Colon (tissue), 2 donors: Measurements from ENCODE around the gene SOX10.

Experiments used
- FAIRE-seq: peaks from 2 replicates; lab custom pipeline; 2012; peaks lifted over from hg19 to GRCh38; lab: Jason Lieb, UNC
- donor health status: control.
- donor health status: control.

Gene SOX10

DNA sequence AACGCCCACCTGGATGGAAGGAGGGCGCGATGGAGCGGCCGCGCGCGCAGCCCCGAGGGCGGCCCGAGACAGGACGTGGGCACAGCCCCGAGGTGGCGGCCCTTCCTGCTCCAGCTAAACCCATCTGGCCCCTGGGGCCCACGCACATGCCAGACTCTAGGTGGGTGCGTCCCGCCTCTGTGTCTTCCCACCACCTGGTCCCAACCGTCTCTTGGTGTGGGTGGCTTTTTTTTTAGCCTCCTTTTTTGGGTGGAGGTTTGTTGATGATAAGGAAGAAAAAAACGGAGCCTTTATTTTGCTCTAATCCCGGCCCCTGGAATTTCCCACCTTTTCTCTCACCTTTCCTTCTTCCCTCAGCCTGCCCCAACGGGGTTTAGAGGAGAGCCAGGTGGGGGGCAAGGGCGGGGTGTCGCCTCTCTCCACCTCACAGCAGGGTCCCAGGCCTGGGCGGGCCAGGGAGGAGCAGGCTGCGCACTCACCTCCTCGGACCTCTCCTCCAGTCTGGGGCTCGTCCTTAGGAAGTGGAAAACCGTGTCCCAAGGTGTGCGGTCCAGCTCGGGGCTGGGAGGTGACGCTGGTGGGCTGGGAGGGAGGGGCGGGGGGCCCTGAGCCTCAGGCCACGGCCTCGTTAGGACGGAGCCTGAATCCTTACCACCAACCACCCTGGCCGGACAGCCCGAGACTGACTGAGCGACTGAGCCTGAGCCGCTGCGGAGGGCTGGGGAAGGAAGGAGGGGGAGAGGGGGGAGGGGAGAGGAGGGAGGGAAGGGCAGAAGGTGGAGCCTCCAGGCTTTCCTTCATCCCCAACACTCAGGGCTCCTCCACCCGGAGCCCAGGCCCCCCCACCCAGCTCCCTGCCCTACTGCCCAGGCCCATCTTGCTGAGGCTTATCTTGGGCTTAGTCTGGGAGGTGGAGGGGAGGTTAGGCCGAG is at the start of gene SOX10:
Gene SOX10 (minus strand): TSS at position 696 of the 932 bp plus-strand sequence. CDS start 771 bp downstream, outside the sequence.
- FAIRE-seq, result no peak

DNA sequence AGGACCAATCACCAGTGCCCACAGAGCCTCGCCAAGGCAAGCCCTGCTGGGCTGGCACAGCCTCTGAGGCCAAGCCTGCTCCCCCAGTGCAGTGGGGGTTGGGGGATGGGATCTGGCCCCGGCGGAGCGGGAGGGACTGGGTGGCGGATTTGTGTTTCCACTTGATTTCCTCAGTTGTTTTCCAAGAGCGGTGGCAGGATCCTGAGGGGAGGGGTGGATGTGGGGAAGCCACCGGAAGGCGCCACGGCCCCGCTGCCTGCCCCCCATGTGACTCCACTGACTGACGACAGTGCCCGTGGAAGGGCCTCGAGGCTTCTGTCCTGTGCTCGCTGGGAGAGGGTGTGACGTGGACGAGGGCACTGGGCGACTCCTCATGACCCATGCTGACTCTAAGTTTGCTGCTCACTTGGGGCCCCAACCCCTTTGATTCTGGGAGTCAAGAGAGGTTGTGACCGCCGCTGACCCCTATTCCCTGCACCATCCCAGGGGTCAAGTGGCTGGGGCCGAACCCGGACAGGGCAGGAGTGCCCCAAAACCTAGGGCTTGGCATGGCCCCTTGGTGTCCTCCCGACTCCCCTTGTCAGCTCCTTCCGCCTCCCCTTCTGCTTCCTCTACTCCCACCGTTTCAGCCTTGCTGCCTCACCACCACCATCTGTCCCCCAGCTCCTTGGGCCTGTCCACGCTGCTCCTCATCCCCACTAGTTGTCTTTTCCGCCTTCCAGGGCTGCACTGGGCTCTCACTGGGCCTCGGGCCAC is 49.3 kb upstream of the SOX10 start:
- FAIRE-seq, result no peak

DNA sequence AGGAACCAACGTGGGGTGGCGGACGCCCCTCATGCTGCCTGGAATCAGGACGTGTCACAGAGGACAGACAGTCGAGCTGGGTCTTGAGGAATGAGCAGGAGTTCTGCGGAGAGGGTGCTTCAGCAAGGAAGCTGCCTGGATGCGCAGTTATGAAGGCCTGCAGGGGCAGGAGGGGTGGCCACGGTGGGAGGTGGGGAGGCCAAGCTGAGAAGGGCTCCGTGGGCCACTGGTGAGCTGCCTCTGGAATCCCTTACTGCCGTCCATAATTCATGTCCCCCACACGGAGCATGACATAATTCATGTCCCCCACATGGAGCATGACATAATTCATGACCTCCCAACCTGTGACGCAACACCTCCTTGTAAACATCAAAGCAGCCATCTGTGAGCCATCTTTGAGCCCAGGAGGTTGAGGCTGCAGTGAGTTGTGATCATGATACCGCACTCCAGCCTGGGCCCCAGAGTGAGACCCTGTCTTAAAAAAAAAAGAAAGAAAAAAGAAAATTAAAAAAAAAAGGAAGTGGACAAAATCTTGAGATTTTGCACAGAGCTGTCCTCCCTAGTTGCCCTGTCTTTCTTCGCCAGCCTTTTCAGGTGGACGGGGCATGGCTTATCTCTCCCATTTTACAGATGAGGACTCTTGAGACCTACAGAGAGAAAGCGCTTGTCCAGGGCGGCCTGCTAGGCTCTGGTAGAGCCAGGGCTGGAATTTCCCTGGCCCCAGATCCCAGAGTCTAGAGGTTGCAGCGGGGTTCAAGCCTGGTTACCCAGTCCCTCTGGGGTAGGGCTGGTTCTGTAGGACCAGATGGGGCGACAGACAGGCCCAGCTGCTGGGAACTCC is 48.5 kb upstream of the SOX10 start:
- FAIRE-seq, result no peak

DNA sequence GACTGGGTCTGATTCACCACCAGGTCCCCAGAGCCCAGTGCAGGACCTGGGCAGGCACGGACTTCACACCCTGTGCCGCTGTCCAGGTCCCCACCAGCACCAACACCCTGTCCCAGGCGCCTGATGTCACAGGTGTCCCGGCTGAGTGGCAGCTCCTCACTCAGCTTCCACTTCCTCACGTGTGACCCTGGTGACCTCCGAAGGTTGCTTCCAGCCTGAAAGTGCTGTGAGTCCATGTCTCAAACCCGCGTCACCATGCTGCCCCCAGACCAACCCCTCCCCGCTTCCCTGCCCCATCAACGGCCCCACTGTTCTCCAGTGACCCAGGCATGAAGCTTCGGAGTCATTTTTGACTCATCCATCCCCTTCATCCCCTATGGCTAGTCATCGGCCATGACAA is 47.1 kb upstream of the SOX10 start:
- FAIRE-seq, result no peak

DNA sequence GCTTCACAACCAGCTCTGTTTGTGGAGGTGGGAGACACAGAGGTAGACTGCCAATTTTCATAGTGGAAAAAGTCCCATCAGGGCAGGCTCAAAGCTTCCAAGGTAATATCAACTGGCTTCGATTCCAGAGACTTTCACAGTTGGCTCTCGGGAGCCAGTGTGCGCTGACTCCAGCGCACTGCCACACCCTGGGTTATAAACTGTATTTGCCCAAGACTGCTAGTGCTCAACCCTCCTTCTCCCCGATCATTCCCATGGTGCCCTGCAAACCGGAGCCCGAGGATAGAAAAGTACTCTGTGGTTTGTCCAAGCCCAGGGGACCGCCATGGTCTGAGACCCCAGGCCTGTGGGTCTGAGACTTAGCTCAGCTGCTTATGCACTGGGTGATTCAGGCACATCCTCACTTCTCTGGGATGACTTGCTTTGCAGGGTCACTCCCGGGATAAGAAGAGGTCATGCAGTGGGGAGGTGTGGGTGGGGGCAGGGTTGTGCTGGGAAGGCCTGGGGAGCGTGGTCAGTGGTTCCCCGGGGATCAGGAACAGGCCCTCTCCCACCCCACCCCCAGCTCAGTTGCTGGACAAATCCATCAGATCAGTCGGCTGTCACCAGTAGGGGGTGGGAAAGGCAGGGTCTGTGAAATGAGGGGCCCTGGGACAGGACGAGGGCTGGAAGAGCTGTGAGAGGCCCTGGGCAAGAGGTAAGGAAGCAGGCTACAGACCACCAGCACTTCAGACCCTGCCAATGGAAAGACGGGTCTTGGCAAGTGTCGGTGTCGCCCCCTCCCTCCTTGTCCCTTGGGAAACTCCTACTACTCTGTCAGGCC is 46.2 kb upstream of the SOX10 start:
- no peak for FAIRE-seq

DNA sequence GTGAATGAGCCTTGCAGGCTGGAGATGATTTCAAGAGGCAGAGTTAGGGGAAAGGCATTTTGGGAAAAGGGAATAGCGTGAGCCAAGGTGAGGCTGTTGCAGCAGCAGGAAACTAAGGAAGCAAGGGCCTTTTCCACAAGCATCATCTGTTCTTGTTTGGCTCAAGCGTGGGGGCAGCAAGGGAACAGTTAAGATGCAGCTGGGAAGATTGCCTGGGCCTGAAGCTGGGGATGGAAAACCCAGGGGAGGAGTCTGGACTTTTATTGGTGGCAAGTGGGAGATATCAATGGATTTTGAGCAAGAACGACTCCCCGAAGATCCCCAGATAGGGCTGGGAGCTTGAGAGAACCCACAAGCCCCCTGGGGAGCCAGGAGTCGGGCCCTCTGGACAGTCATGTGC is 45.5 kb upstream of the SOX10 start:
- no peak for FAIRE-seq

DNA sequence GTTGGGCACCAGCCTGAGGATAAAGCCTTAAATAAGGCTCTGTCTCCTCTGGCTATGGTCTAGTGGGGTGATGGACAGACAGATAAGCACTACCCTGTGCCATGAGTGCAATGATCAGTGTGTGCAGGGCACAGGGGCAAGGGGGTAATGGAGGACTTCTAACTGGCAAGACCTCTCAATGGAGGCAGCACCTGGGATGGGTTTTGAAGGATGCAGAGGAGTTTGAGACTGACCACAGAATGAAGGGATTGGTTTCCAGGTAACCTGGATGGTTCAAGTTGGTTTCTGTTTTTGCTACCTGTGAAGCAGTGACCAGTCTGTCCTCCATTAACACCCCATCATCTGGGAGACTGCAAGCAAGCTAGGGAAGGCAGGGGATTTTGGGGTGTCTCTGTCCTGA is 45.0 kb upstream of the SOX10 start:
- FAIRE-seq, result no peak

DNA sequence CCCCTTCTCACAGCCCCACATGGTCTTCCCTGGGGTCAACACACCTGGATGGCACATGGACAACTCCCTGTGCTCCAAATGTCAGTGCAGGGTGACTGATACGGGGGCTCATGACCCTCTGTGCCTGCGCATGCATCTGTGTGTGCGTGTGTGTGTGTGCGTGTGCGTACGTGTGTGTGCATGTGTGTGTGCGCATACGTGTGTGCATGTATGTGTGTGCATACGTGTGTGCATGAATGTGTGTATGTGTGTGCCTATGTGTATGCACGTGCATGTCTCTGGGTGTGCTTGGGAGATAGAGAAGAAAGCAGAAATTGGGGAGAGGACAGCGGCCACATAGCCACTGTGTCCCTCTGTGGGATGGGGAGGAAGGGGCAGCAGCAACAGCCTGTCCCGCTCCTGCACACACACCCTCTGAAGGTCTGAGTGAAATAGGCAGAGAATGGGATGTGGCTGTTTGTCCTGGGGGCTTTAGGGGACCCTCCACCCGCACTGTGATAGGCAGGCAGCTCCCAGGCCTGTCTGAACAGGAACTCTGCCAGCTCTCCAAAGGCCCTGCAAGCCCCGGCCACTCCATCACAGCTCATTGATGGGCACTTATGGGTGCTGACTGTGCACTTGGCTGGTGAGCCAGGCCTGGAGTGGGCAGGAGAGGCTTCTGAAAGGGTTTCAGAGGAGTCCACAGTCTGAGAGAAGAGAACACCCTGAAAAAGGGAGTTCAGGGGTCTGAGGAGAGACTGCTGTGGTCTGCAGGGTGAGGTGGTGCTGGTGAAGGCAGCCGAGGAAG is 44.2 kb upstream of the SOX10 start:
- no peak for FAIRE-seq

DNA sequence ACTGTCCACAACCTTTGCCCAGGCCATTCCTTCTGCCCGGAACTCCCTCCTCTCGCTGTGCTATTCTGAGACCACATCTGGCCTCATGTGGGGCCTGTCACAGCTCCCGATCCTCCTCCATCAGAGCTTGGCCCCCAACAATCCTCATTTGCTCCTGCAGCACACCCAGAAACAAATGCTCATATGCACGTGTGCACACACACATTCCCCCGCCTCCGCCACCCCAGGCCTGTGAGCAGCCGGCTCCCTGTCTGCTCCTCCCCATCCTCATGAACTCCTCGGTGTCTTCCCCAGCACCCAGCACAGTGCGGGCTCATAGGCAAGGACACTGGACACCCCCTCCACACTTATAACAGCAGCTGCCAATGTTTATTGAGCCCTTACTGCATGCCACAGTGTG is 43.1 kb upstream of the SOX10 start:
- no peak for FAIRE-seq

DNA sequence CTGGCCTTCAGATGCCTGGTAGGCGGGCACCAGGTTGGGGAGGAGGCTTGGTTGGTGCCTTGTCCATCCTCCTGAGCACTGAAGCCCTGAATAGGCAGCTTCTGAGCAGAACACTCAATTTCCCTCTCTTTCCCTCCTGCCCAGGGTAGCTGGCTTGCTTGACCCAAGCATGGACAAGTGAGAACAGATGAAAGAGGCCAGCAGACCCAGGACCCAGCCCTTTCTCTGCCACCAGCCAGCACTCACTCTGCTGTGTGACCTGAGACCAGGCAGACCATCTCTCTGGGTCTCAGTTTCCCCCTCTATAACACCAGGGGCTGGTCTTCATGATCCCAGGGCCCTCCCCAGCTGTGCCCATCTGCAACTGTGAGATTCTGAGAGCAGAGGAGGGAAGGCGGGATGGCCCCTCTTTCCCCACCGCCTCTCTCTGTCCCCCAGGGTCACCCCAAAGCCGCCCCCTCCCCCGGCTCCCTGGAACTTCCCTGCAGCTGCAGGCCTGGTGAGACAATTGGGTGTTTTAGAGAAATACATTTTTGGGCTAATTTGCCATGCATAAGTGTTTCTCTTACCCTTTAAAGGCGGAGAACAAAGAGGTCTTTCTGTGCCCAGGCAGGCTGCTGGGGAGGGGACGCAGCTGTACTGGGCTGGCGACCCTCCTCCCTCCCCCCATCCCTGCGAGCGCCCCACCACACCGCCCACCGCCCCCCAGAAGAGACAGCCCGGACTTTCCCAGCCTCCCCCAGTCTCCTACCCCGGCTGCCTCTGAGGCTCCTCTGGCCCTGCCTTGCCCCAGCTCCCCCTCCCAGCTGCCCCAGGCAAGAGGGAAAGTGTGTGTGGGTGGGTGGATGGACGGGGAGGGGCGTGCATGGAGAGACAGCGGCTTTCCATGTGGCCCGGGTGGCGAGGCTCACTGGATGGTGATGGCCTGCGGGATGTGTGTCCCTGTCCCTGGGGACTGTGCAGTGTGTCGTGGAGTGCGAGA is 42.1 kb upstream of the SOX10 start:
- FAIRE-seq, result no peak

DNA sequence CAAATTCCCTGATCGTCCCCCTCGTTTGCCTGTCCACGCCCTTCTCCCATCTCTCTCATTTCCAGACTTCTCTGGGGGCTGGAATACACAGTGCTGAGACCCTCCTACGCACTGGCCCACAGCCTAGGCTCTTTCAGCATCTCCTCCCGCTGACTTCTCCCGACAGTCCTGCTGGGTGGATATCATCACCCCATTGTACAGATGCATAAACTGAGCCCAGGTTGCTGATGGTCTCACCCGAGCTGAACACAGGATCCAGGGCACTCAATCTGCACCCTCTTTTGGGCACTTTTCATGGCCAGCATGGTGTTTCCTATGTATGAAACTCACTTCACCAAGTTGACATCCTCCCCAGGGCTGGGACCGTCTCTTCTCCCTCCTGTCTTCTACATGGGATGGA is 41.2 kb upstream of the SOX10 start:
- FAIRE-seq, result no peak

DNA sequence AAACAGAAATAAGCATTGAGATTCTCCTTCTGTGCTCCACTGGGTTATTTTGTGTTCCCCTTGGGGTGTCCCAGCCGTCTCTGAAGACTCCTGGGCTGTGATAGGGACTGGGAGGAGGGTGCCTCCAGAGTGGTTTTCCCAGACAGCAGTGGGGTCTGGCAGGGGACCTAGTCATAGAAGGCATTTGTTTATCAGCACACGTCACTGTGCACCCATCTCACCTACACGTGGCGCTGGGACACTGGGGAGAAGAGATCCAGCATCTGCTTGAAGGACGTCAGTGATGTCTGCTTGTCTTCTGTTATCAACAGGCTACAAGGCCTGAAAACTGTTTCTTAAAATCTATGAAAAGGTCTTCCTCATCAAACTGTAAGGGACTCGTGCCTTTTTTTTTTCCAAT is 38.7 kb upstream of the SOX10 start:
- no peak for FAIRE-seq

DNA sequence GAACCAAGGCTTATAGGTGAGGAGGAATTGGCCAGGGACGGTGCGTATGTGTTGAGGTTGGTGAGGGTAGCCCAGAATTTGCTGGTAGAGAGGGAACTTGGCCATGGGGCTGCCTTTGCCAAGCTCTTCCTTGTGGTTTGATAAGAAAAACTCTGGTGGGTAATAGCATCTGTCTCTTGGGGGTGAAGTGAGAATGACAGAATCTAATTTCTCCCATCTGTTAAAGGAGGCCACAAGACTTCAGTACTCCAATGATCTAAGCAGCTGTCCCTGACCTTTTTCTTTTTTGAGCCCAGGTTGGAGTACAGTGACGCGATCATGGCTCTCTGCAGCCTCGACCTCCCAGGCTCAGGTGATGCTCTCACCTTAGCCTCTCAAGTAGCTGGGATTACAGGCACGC is 36.9 kb upstream of the SOX10 start:
- no peak for FAIRE-seq

DNA sequence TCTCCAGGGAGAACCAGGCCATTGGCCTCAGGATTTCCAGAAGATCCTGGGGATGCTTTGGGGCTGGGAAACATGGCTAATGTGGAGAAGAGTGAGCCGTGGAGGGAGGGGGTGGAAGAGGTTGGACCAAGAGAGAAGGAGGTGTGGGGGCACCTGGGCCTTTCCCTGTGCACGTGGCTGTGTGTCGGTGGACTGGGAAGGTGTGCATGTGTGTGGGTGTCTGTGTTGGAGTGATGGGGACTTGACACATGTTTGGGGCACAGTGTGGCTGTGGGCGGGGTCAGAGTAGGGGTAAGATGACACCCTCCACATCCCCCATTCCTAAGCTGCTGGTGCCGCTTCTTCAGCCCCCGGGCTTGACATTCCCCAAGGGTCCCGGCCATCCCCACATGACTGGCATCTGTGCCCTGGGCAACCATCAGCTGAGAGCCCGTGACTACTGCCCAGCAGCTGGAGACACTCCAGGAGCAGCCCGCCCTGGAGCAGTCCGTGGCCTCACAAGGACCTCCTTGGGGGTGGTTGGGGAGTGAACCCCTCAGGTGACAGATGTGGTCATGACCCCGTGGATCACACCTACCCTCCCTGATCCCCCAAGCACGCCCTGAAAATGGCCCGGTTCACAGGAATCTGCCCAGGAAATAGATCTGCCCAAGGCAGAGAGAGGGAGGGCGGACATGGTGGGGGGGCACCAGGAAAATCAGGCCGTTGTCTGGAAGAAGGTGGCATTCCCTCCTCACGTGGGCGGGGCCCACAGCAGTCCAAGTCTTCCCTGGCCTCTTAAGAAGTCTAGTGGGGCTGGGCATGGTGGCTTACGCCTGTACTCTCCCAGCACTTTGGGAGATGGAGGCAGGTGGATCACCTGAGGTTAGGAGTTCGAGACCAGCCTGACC is 34.8 kb upstream of the SOX10 start:
- no peak for FAIRE-seq

DNA sequence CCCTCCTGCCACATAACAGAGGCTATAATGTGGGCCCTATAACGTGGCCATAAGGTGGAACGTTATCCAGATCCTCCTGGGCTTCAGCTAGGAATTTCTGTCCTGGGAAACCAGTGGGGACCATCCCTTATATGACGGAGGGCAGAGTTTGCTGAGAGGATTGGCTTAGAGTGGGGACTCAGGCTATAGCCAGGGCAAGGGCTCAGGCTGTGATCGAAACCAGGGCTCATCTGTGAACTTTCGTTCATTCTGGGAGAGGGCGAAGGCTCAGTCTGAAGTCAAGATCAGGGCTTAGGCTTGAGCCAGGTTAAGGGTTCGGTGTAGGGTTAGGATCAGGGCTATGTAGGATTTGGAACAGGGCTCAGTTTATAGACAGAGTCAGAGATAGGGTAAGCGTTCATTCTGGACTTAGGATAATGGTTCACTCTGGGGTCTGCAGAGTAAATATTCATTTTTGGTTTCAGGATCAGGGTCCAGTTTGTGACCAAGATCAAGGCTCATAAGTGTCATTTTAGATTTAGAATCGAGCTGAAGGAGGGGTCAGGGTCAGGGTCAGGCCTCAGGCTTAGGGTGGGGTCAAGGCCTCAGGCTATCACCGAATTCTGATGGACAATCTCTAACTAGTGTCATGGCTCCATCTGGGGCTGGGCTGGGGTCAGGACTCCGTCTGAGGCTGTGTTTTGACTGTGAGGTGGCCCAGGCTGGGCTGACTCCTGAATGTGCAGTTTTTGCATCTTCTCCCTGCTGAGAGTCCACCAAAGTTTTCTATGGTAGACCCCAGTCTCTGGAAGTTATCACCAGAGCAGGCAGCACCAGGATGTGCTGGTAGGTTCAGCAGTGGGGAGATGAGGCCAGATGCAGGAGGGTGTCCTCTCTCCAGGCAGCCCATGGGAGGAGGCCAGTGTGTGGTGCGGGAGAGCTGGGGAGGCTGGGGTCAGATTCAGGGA is 33.9 kb upstream of the SOX10 start:
- no peak for FAIRE-seq

DNA sequence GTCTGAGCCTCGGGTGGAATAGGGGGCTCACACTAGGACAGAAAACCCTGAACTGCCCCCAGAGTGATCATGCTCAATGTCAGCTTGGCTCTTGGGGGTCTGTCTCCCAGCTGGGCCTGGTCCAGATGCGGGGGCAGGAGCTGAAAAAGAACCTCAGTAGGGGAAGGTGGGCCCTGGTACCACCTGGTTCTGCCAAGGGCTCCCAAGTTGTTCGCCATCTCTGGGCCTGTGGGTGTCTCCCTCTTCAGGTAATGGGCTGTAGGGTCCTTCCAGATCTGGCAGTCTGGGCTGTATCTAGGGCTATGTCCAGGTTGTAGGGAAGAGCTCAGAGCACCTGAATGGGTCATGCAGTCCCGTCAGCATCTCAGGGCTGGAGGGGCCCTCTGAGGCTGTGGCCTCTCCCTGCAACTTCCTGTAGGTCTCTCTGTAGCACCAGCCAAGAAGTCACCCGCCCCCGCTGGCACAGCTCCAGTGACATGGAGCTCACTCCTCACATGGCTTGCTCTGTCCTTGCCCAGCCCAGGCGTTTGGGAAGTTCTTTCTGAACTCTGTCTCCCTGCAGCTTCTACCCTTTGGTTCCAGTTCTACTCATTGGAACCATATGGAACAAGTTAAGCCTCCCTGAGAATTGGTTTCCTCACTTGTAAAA is 33.0 kb upstream of the SOX10 start:
- no peak for FAIRE-seq
